Immature natural killer cell (primary cell): ENCODE measurements around the gene SDHC. TPM values are rescaled to one million over a fixed set of nuclear protein-coding genes. Genes with fewer than 3 reads are reported as not detected.
A peak's percentile ranks its signal among the peaks of the same experiment; 100 is the strongest.
"Not testable (repeated sequence)": the region's sequence is repeated elsewhere in the genome, so short reads cannot be mapped to it uniquely, and the experiment has no call there.

Source experiments
- DNase-seq, 3 donors: peaks; one replicate each; pipeline ENCODE4 v3.0.0; 2022; ENCODE audit warnings: mixed read lengths in 1 of 3
- H3K27ac Mint-ChIP-seq, 6 donors: one replicate each; pipeline ENCODE4 v1.8.0; 2020; ENCODE audit warnings: mixed read lengths in 6 of 6, mild to moderate bottlenecking in 5 of 6, inconsistent platforms in 4 of 6, moderate library complexity in 3 of 6
- H3K27me3 Mint-ChIP-seq, 3 donors: one replicate each; pipeline ENCODE4 v1.8.0; 2020 to 2021; ENCODE audit warnings: low read depth in 3 of 3, mild to moderate bottlenecking in 3 of 3, mixed read lengths in 3 of 3, moderate library complexity in 3 of 3, inconsistent platforms in 1 of 3
- H3K36me3 Mint-ChIP-seq, 3 donors: one replicate each; pipeline ENCODE4 v1.8.0; 2020; ENCODE audit warnings: mixed read lengths in 3 of 3, inconsistent platforms in 2 of 3, mild to moderate bottlenecking in 2 of 3
- H3K4me1 Mint-ChIP-seq, 2 donors: one replicate each; pipeline ENCODE4 v1.8.0; 2020; ENCODE audit warnings: inconsistent platforms in 2 of 2, mild to moderate bottlenecking in 2 of 2, mixed read lengths in 2 of 2, moderate library complexity in 1 of 2
- H3K4me3 Mint-ChIP-seq, 5 donors: one replicate each; pipeline ENCODE4 v1.8.0; 2020; ENCODE audit warnings: mild to moderate bottlenecking in 5 of 5, mixed read lengths in 5 of 5, inconsistent platforms in 3 of 5, moderate library complexity in 3 of 5
- H3K9me3 Mint-ChIP-seq, 6 donors: one replicate each; pipeline ENCODE4 v1.8.0; 2020; ENCODE audit warnings: mild to moderate bottlenecking in 6 of 6, mixed read lengths in 6 of 6, inconsistent platforms in 4 of 6, moderate library complexity in 3 of 6
- polyA plus RNA-seq, 3 donors: library from polyadenylated mRNA; unstranded; fragments of 300-500 nt; fragmentation: Illumina TruSeq; gene quantifications; one replicate each; pipeline ENCODE4 v1.2.3, GENCODE V29; 2021

Gene SDHC
- polyA plus RNA-seq, 3 donors from 2014 or later, result 260 to 415 (median 324) TPM

GRCh38 chr1:161402446-161402845, 88.3 kb downstream of the SDHC start:
- DNase-seq, result no peak
- Mint-ChIP-seq H3K4me1 (peaks cover 48 to 65% of the 10 kb centered on the region in 2 donors), H3K36me3 (peaks cover 3 to 10% (median 7%) of the 10 kb centered on the region in 3 donors), H3K4me3 (peak overlapping the region in 2 of 5 donors; percentile 11 to 50), H3K27ac (peak overlapping the region in 1 of 6 donors; percentile 49), H3K27me3 (peaks cover 16 to 20% (median 18%) of the 10 kb centered on the region in 3 donors), H3K9me3 (peaks cover 0 to 4% (median 0%) of the 10 kb centered on the region in 6 donors)

GRCh38 chr1:161404051-161404597, 89.9 kb downstream of the SDHC start:
- Mint-ChIP-seq H3K9me3 (peaks cover 0 to 4% (median 0%) of the 10 kb centered on the region in 6 donors), H3K27me3 (peaks cover 13 to 16% (median 14%) of the 10 kb centered on the region in 3 donors), H3K36me3 (peaks cover 3 to 15% (median 11%) of the 10 kb centered on the region in 3 donors), H3K4me3 (peak overlapping the region in 4 of 5 donors; percentile 31 to 62 (median 41)), H3K4me1 (peaks cover 51 to 73% of the 10 kb centered on the region in 2 donors), H3K27ac (peak overlapping the region in 2 of 6 donors; percentile 11 to 13)
- DNase-seq, result no peak

- peaks cover 49 to 68% of the 10 kb centered on the region in 2 donors for H3K4me1 Mint-ChIP-seq
- H3K4me3 Mint-ChIP-seq, H3K27me3 Mint-ChIP-seq, H3K27ac Mint-ChIP-seq, DNase-seq, H3K9me3 Mint-ChIP-seq: not testable (repeated sequence)
- H3K36me3 Mint-ChIP-seq, result peaks cover 3 to 11% (median 4%) of the 10 kb centered on the region in 3 donors
Measured at GRCh38 chr1:161406551-161406950, 92.4 kb downstream of the SDHC start.

GRCh38 chr1:161407451-161407985, 93.3 kb downstream of the SDHC start:
- H3K27me3 Mint-ChIP-seq, result peaks cover 0 to 4% (median 2%) of the 10 kb centered on the region in 3 donors
- H3K4me3 Mint-ChIP-seq, result no peak overlapping the region
- H3K27ac Mint-ChIP-seq, result peak overlapping the region in 1 of 6 donors; percentile 79
- peaks cover 46 to 61% of the 10 kb centered on the region in 2 donors for H3K4me1 Mint-ChIP-seq
- DNase-seq, result no peak
- peaks cover 3 to 11% (median 4%) of the 10 kb centered on the region in 3 donors for H3K36me3 Mint-ChIP-seq
- no peaks in the 10 kb centered on the region for H3K9me3 Mint-ChIP-seq

- Mint-ChIP-seq H3K4me1 (peaks cover 46 to 51% of the 10 kb centered on the region in 2 donors), H3K4me3 (no peak overlapping the region), H3K9me3 (no peaks in the 10 kb centered on the region), H3K27me3 (peaks cover 0 to 3% (median 0%) of the 10 kb centered on the region in 3 donors), H3K27ac (peak overlapping the region in 3 of 6 donors; percentile 28 to 92 (median 75)), H3K36me3 (peaks cover 3 to 15% (median 4%) of the 10 kb centered on the region in 3 donors)
- DNase-seq, result no peak
Measured at GRCh38 chr1:161408429-161409052, 94.4 kb downstream of the SDHC start.

- peak; percentile 26 to 46 (median 28) for DNase-seq
- H3K4me3 Mint-ChIP-seq, result peak overlapping the region; percentile 25 to 71 (median 56)
Measured at GRCh38 chr1:161409848-161410635, 95.9 kb downstream of the SDHC start.

GRCh38 chr1:161410636-161410970, 96.4 kb downstream of the SDHC start:
- not testable (repeated sequence) for H3K27me3 Mint-ChIP-seq, H3K9me3 Mint-ChIP-seq, DNase-seq
- peaks cover 32 to 35% of the 10 kb centered on the region in 2 donors for H3K4me1 Mint-ChIP-seq
- peak overlapping the region in 4 of 5 donors; percentile 49 to 59 (median 58) for H3K4me3 Mint-ChIP-seq
- peaks cover 0 to 13% (median 4%) of the 10 kb centered on the region in 3 donors for H3K36me3 Mint-ChIP-seq
- H3K27ac Mint-ChIP-seq, result peak overlapping the region; percentile 75 to 92 (median 90)

More at GRCh38 chr1:161409848-161410635, 95.9 kb downstream of the SDHC start:
- Mint-ChIP-seq H3K4me1 (peaks cover 35 to 37% of the 10 kb centered on the region in 2 donors), H3K27ac (peak overlapping the region; percentile 75 to 92 (median 90)), H3K36me3 (peaks cover 3 to 13% (median 4%) of the 10 kb centered on the region in 3 donors)
- H3K27me3 Mint-ChIP-seq, H3K9me3 Mint-ChIP-seq: not testable (repeated sequence)

Other genes starting within 250 kb of the SDHC start
- 100 to 1,000 TPM in 2 of 3 donors, 10 to 100 TPM in 1; 98.0 to 265 (median 103) TPM for gene ARHGAP30, start 244.5 kb upstream of the SDHC start, polyA plus RNA-seq
- not detected for gene NECTIN4, start 224.8 kb upstream of the SDHC start, polyA plus RNA-seq
- gene KLHDC9, start 216.0 kb upstream of the SDHC start, polyA plus RNA-seq, result under 1 TPM in 1 of 3 donors, not detected in 2; 0.59 TPM
- 10 to 100 TPM; 63.4 to 84.4 (median 83.0) TPM for gene PFDN2, start 196.3 kb upstream of the SDHC start, polyA plus RNA-seq
- 10 to 100 TPM; 17.3 to 21.9 (median 18.2) TPM for gene NIT1, start 196.3 kb upstream of the SDHC start, polyA plus RNA-seq
- 10 to 100 TPM; 27.5 to 43.8 (median 42.2) TPM for gene DEDD, start 181.7 kb upstream of the SDHC start, polyA plus RNA-seq
- gene UFC1, start 160.4 kb upstream of the SDHC start, polyA plus RNA-seq, result 100 to 1,000 TPM; 174 to 219 (median 186) TPM
- 10 to 100 TPM in 2 of 3 donors, 1 to 10 TPM in 1; 9.0 to 25.5 (median 14.7) TPM for gene USP21, start 154.9 kb upstream of the SDHC start, polyA plus RNA-seq
- gene PPOX, start 148.0 kb upstream of the SDHC start, polyA plus RNA-seq, result 10 to 100 TPM; 18.2 to 30.1 (median 21.9) TPM
- gene B4GALT3, start 136.9 kb upstream of the SDHC start, polyA plus RNA-seq, result 10 to 100 TPM; 38.7 to 68.0 (median 49.6) TPM
- under 1 TPM in 2 of 3 donors, not detected in 1; 0.10 to 0.29 TPM for gene ADAMTS4, start 115.3 kb upstream of the SDHC start, polyA plus RNA-seq
- 100 to 1,000 TPM in 1 of 3 donors, 10 to 100 TPM in 2; 59.6 to 117 (median 99.1) TPM for gene NDUFS2, start 112.0 kb upstream of the SDHC start, polyA plus RNA-seq
- gene FCER1G, start 99.1 kb upstream of the SDHC start, polyA plus RNA-seq, result 1,000 to 10,000 TPM; 1,827 to 3,702 (median 3,300) TPM
- not detected for gene APOA2, start 90.8 kb upstream of the SDHC start, polyA plus RNA-seq
- gene TOMM40L, start 88.3 kb upstream of the SDHC start, polyA plus RNA-seq, result 10 to 100 TPM in 2 of 3 donors, 1 to 10 TPM in 1; 7.9 to 11.3 (median 11.1) TPM
- gene NR1I3, start 76.2 kb upstream of the SDHC start, polyA plus RNA-seq, result not detected
- gene PCP4L1, start 55.6 kb upstream of the SDHC start, polyA plus RNA-seq, result not detected
- not detected for gene MPZ, start 4.4 kb upstream of the SDHC start, polyA plus RNA-seq
- gene CFAP126, start 53.5 kb downstream of the SDHC start, polyA plus RNA-seq, result not detected
- 1 to 10 TPM in 2 of 3 donors, under 1 TPM in 1; 0.71 to 5.2 (median 2.1) TPM for gene FCGR2A, start 191.1 kb downstream of the SDHC start, polyA plus RNA-seq
- gene HSPA6, start 210.2 kb downstream of the SDHC start, polyA plus RNA-seq, result 1 to 10 TPM in 2 of 3 donors, under 1 TPM in 1; 0.61 to 8.8 (median 6.9) TPM
- gene FCGR3A, start 235.4 kb downstream of the SDHC start, polyA plus RNA-seq, result 1,000 to 10,000 TPM in 2 of 3 donors, 100 to 1,000 TPM in 1; 491 to 1,637 (median 1,471) TPM